Epidermal melanocyte (primary cell): ENCODE measurements around the gene TMEM175.

Experiments used
- DNase-seq: peaks from one replicate; pipeline ENCODE4 v3.0.0; 2011; ENCODE audit warnings: low spot score; ENCODE audit not compliant: insufficient read length

Gene TMEM175, protein sequence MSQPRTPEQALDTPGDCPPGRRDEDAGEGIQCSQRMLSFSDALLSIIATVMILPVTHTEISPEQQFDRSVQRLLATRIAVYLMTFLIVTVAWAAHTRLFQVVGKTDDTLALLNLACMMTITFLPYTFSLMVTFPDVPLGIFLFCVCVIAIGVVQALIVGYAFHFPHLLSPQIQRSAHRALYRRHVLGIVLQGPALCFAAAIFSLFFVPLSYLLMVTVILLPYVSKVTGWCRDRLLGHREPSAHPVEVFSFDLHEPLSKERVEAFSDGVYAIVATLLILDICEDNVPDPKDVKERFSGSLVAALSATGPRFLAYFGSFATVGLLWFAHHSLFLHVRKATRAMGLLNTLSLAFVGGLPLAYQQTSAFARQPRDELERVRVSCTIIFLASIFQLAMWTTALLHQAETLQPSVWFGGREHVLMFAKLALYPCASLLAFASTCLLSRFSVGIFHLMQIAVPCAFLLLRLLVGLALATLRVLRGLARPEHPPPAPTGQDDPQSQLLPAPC

GRCh38 chr4:931960-932712, at the start of gene TMEM175, which contains the start of gene GAK:
TMEM175 (plus strand) TSS chr4:932460; CDS start chr4:947740, 15,280 bp downstream.
GAK (minus strand) TSS chr4:932316; CDS start chr4:932187, 129 bp downstream.
- peak; percentile 100 for DNase-seq

GRCh38 chr4:882646-883045, 49.6 kb upstream of the TMEM175 start:
- DNase-seq: no peak

DNA sequence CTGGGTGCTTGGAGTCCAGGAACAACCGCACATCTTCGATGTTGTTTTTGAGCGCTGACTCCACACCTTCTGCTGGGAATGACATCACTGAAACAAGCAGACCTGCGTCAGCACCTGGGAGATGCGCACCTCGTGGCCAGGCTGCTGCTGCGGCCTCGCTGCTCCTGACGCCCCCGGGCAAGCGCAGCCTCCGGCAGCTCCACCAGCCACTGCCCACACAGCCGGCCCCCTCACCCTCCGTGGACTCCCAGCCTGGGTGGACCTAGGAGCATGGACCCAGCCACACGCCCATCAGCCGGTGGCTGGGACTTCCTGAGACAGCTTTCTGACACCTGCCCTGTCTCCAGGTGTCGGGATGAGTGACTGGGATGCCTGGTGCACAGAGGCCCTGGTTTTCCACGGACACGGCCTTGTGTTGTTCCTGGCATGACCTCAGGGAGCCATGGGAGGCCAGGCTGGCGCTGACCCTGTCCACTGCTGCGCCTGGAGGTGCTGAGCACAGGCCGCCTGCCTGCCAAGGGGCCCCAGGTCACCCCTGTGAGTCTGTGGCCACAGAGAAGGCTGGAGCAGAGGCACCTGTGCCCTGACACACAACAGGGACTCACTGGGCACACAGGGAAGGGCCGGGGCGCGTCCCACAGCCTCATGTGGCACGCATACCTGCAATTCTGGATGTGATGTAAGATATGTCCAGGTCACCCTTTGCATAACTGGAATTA, 48.7 kb upstream of the TMEM175 start:
- no peak for DNase-seq

- DNase-seq: no peak
Observed at GRCh38 chr4:884259-884658, 48.0 kb upstream of the TMEM175 start.

GRCh38 chr4:884896-885295, 47.4 kb upstream of the TMEM175 start:
- no peak for DNase-seq

GRCh38 chr4:885353-885752, 46.9 kb upstream of the TMEM175 start:
- DNase-seq: no peak

- DNase-seq: no peak
Observed at GRCh38 chr4:886244-886643, 46.0 kb upstream of the TMEM175 start.

DNA sequence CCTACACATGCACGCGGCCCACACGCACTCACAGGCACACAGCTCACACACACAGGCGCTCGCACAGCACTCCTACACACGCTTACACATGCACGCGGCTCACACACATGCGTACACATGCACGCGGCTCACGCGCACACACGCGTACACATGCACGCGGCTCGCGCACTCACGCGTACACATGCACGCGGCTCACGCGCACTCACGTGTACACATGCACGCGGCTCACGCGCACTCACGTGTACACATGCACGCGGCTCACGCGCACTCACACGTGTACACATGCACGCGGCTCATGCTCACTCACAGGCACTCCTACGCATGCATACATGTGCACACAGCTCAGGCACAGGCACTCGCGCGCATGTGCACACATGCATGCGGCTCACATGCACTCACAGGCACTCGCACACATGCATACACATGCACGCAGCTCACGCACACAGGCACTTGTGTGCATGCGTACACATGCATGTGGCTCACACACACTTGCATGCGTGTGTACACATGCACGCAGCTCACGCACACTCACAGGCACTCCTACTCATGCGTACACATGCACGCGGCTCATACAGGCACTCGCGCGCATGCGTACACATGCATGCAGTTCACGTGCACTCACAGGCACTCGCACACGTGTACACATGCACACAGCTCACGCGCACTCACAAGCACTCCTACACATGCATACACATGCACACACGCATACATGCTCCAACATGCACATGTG, 45.1 kb upstream of the TMEM175 start:
- DNase-seq: no peak

DNA sequence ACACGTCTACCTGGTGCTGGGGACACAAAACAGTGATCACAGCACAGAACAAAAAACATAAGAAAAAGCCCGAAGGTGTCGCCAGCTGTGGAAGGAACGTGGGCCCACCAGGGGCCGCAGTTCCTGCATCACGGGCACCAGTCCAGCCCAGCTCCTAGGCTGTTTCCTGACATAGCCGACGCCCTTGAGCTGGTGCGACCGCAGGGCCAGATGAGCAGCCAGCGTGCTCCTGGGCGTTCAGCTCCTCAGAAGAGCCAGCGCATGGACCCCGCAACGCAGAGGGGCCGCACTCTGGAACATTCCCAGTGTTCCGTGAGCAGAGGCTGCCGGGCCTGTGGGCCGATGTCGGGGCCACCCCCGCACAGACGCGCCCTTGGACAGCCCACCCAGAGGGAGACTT, 44.2 kb upstream of the TMEM175 start:
- no peak for DNase-seq

DNA sequence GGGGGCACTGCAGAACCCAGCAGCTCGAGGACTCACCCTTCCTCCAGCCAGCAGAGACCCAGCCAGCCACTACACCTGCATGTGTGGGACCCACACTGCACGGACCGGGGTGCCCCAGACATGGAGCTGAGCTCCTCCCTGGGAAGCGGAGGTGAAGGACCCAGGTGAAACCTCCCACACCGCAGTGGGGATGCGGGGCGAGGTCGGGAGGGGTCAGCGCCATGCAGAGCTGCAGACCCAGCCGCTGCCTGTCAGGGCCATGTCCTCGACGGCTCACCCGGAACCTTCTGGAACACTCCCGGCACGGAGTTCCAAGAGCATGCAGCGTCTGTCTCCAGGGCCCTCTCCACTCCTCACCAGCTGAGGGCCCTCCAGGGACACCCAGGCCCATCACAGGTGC, 42.7 kb upstream of the TMEM175 start:
- no peak for DNase-seq

DNA sequence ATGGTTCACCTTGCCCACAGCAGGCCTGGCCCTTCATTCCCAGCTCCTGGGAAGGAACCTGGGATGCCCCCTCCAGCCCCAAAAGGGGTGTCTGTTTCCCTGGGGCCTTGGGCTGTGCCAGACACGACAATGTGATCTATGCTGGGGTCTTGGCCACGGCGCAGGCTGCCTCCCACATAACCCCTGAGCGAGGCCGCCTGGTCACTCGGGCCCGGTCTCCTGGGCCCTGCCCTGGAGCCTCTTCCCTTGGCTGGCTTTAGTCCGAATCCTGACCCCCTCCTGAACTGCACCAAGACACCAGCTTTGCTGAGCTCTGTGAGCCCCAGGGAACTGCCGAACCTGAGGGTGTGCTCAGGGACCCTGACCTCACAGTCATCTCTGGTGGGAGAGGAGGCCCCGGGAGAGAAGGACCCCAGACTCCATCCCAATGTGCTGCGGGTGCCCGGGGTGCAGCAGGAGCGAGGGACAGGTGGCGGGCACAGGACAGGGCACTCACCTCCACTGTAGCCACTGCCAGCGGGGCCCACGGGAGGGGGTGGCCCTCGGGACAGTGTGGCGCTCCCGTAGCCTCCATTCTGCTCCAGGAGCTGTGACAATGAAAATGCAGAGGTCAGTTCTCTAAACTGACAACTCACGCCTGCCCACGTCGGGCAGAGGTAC, 42.1 kb upstream of the TMEM175 start:
- DNase-seq: no peak

DNA sequence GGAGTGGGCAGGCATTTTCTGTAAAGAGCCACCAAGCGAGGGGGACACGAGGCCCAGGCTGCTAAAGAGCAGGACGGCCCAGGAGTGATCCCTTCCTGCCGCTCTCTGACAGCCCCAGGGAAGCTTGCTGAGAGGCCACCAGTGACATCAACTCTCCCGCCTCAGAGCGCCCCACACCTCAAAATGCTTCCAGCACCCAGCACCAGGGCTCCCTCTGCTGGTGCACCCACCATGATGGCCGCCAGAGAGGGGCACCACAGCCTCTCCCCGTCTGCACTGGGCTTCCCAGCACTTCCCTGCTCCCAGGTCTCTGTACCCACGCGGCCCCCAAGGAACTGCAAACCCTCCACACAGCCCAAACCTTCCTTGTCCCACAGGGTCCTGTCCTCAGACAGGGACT, 40.5 kb upstream of the TMEM175 start:
- DNase-seq: no peak

GRCh38 chr4:892780-893179, 39.5 kb upstream of the TMEM175 start:
- DNase-seq: no peak

- DNase-seq: no peak
Observed at GRCh38 chr4:893276-893994, 38.8 kb upstream of the TMEM175 start.

- DNase-seq: no peak
Observed at GRCh38 chr4:893995-894705, 38.1 kb upstream of the TMEM175 start.

DNA sequence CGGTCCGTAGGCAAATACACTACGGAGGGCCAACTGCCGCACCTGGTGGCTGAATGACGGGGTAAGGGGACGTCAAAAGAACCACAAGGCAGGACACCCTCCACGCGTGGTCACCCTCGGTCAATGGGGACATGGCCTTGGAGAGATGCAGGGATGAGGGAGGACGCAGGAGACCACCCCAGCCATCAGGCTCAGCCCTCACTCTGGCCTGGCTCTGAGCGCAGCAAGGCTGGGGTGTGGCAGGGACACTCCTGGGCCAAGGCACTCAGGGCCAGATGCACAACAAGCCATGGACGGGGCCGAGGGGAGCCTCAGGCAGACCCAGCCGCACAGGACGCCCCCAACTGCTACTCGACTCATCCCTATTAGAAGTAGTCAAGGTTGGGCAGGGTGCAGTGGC, 36.7 kb upstream of the TMEM175 start:
- DNase-seq: no peak

GRCh38 chr4:896216-896615, 36.0 kb upstream of the TMEM175 start:
- no peak for DNase-seq

DNA sequence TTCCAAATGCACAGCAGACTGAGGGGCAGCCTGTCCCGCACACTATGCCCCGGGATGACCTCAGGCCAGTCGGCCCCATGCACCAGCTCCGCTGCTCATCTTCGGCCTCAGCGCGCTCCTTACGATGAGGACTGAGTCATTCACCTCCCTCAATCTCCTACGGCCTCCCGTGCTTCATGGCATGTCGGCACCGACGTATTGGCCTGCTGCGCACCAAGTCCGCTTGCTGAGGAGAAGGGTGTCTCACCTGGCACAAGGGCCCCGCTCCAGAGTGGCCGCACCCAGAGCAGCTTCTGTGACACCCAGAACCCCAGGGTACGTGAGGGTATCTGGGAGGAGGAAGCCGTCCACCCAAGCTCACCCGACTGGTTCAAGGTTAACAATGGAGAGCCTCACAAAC, 35.6 kb upstream of the TMEM175 start:
- no peak for DNase-seq

DNA sequence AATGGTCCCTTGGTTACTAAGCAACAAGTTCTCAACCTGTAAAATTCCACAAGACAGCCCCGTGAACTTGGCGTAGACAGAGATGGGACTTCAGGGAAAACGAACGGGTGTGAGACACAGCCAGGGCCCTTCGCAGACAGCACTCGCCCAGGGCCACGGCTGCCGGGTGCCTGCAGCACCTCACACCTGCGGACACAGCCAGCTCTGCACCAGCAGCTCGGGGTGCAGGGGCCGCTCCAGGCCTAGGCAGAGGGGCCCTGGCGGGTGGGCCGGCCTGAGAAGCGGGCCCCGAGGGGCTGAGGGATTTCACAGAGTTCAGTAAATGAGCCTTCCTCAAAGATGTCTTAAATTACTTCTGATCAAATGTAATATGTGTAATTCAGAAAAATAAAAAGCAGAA, 34.1 kb upstream of the TMEM175 start:
- DNase-seq: no peak
